GM12878 (cell line): ENCODE data around the gene RHOBTB1. TPM values are rescaled to one million over a fixed set of nuclear protein-coding genes. Genes with fewer than 3 reads are reported as not detected.
"Not testable (repeated sequence)": the region's sequence is repeated elsewhere in the genome, so short reads cannot be mapped to it uniquely, and the experiment has no call there.

Experiments used
- ATAC-seq: fragments of 200-7000 bp; cut with Tn5 transposase; 3 replicates; pipeline ENCODE4 v1.9.1; 2020; ENCODE audit warnings: mild to moderate bottlenecking, moderate library complexity
- BruUV-seq: library from RNA; stranded (reverse); fragments of 400-500 nt; replicated peaks from 2 replicates; lab custom pipeline; 2021; lab: Mats Ljungman, UMichigan
- CTCF ChIA-PET: fragments of 300-600 bp; sonication (Branson Sonifier 250); formaldehyde crosslinking; extraction: SDS; loops from one replicate; lab custom pipeline; 2021; ENCODE audit warnings: inconsistent platforms; lab: Yijun Ruan, JAX
- POLR2A ChIA-PET: fragments of 350-600 bp; formaldehyde crosslinking; extraction: SDS; loops from one replicate; lab custom pipeline; 2021; ENCODE audit warnings: inconsistent platforms; lab: Charles Lee
- RAD21 ChIA-PET: fragments of 300-600 bp; sonication (Branson Sonifier 250); formaldehyde crosslinking; loops from one replicate; lab custom pipeline; 2023; ENCODE audit warnings: antibody characterized with exemption; ENCODE audit not compliant: unreplicated experiment; lab: Charles Lee
- SMC1A ChIA-PET: fragments of 300-600 bp; sonication (Branson Sonifier 250); formaldehyde crosslinking; loops from one replicate; lab custom pipeline; 2023; ENCODE audit not compliant: unreplicated experiment, uncharacterized antibody; lab: Charles Lee
- DNase-seq: peaks from one replicate; pipeline ENCODE4 v3.0.0-alpha.2; 2011; ENCODE audit warnings: low read depth, low spot score
- FAIRE-seq: peaks from 3 replicates; lab custom pipeline; 2011; peaks lifted over from hg19 to GRCh38; lab: Jason Lieb, UNC
- H2AFZ ChIP-seq: 2 replicates; pipeline ENCODE4 v1.6.0; 2011; ENCODE audit warnings: low read depth, low read length, control low read depth; ENCODE audit not compliant: control insufficient read depth
- H3K27ac ChIP-seq: 2 replicates; pipeline ENCODE4 v1.5.1; 2011; ENCODE audit warnings: control low read depth; ENCODE audit not compliant: control insufficient read depth, insufficient read depth
- H3K27me3 ChIP-seq, 2 experiments: replicated peaks in 1 of 2; 2 replicates each; pipeline versions ENCODE4 v1.6.0 to v1.6.1; 2011; ENCODE audit warnings: low read length in 1 of 2; ENCODE audit not compliant: control insufficient read depth in 2 of 2, insufficient read depth in 2 of 2
- H3K36me3 ChIP-seq, 2 experiments: 2 replicates each; pipeline ENCODE4 v1.5.1; 2011; ENCODE audit warnings: low read length in 1 of 2; ENCODE audit not compliant: control insufficient read depth in 2 of 2, insufficient read depth in 2 of 2
- H3K4me1 ChIP-seq: 2 replicates; pipeline ENCODE4 v1.6.1; 2011; ENCODE audit warnings: mild to moderate bottlenecking, low read length, moderate library complexity, mixed read lengths; ENCODE audit not compliant: control insufficient read depth, insufficient read depth
- H3K4me2 ChIP-seq: 2 replicates; pipeline ENCODE4 v1.6.0; 2011; ENCODE audit warnings: control low read depth; ENCODE audit not compliant: control insufficient read depth, insufficient read depth
- H3K4me3 ChIP-seq: fragments of 200-600 bp; sonication (generic); 2 replicates; pipeline ENCODE4 v1.5.1; 2016
- H3K79me2 ChIP-seq: 2 replicates; pipeline ENCODE4 v1.6.0; 2011; ENCODE audit warnings: low read length; ENCODE audit not compliant: control insufficient read depth, insufficient read depth
- H3K9ac ChIP-seq: 2 replicates; pipeline ENCODE4 v1.8.0; 2011; ENCODE audit warnings: low read length, control low read depth, mixed read lengths; ENCODE audit not compliant: control insufficient read depth, insufficient read depth
- H3K9me3 ChIP-seq: replicated peaks from 3 replicates; pipeline ENCODE4 v1.5.1; 2011; ENCODE audit warnings: mild to moderate bottlenecking, low read length; ENCODE audit not compliant: control insufficient read depth, insufficient read depth
- H4K20me1 ChIP-seq: 2 replicates; pipeline ENCODE4 v1.6.0; 2011; ENCODE audit not compliant: control insufficient read depth, insufficient read depth
- CBFB ChIP-seq: IDR thresholded peaks from 2 replicates; pipeline ENCODE4 v1.6.1; 2016; ENCODE audit warnings: antibody characterized with exemption, low read depth
- CHD1 ChIP-seq: IDR thresholded peaks from 2 replicates; pipeline ENCODE4 v1.6.1; 2012; ENCODE audit warnings: low read depth, low read length, improper control_type of control experiment
- IKZF2 ChIP-seq, 2 experiments: fragments of 450-650 bp; IDR thresholded peaks; 2 replicates each; pipeline ENCODE4 v1.6.1; 2017; ENCODE audit warnings: mild to moderate bottlenecking in 2 of 2, moderate library complexity in 2 of 2
- POLR2AphosphoS2 ChIP-seq: IDR thresholded peaks from 2 replicates; pipeline ENCODE4 v1.6.1; 2011; ENCODE audit warnings: low read depth, mild to moderate bottlenecking, low read length, improper control_type of control experiment, moderate library complexity
- STAT1 ChIP-seq: fragments of 450-650 bp; conservative IDR thresholded peaks from 2 replicates; pipeline ENCODE4 v1.6.1; 2014; ENCODE audit warnings: antibody characterized with exemption, mild to moderate bottlenecking
- TBL1XR1 ChIP-seq: IDR thresholded peaks from 2 replicates; pipeline ENCODE4 v1.6.1; 2012; ENCODE audit warnings: low read depth, low read length, improper control_type of control experiment
- ZZZ3 ChIP-seq: IDR thresholded peaks from 2 replicates; pipeline ENCODE4 v1.6.1; 2011; ENCODE audit warnings: low read depth; ENCODE audit not compliant: control insufficient read depth, insufficient read length
- WGBS: methylation state at CpG from one replicate; pipeline ENCODE4 v1.1.6; 2016; ENCODE audit warnings: low lambda C conversion rate; ENCODE audit not compliant: insufficient replicate concordance, insufficient coverage; ENCODE audit errors: missing lambda C conversion rate; 5-methylcytosine and 5-hydroxymethylcytosine counted together
- in situ Hi-C: fragments of 300-500 bp; cut with MboI; formaldehyde crosslinking; loops from 9 replicates; pipeline ENCODE4 v1.14.3; 2018; ENCODE audit warnings: mixed read lengths
- intact Hi-C: fragments of 100-400 bp; cut with micrococcal nuclease; formaldehyde crosslinking; loops from one replicate; pipeline ENCODE4 v1.14.2; 2022; ENCODE audit not compliant: unreplicated experiment
- polyA plus RNA-seq, 11 experiments: library from polyadenylated mRNA; depleted of rRNA in 4 of 11; unstranded in 6 of 11; stranded (reverse) in 5 of 11; fragments of >200 nt; fragmentation: Nextera tagmentation in 4 of 11; fragmentation: Illumina TruSeq in 1 of 11; extraction: Ambion mirVana in 4 of 11; extraction: Trizol in 1 of 11; gene quantifications; 1 replicate in 1 of 11; 2 replicates in 10 of 11; pipeline versions ENCODE4 v1.2.1 to v1.2.3, GENCODE V29; 2011 to 2016; ENCODE audit warnings: inconsistent platforms in 2 of 11, missing spikeins in 2 of 11, low read depth in 1 of 11
- total RNA-seq, 4 experiments: library from RNA; depleted of rRNA in 3 of 4; stranded (reverse); fragments of >200 nt in 3 of 4; fragmentation: Illumina TruSeq in 1 of 4; extraction: Trizol in 1 of 4; gene quantifications; 2 replicates each; pipeline versions ENCODE4 v1.2.1 to v1.2.3, GENCODE V29; 2013 to 2021

Gene RHOBTB1
- total and polyA plus RNA-seq, 10 of the 15 experiments (the other 5 are each of a cell fraction or from before 2014, with no cell fraction given) = not detected

DNA sequence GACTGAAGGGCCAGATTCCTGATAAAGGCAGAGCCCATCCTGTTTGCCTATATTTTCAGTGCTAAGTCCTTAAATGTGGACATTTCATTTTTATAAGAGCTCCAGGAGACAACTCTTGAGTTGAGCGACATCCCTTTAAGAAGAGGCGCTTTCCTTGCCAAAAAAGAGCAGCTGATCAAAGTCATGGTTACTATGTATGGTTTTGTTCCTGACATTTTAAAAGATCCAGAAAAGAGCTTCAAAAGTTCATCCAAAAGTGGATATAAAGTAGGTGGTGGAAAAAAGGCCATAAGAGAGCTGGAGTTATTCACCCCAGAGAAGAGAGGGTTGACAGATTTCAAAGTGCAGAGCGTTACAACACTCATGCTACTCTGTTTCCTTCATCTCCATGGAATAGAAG, 36.7 kb downstream of the RHOBTB1 start:
- 45% methylated on average over 3 of the region's 3 CpGs for WGBS
- RAD21 ChIA-PET = no interaction called here
- POLR2A ChIA-PET = no interaction called here
- DNase-seq (no peak), ATAC-seq (no peak), FAIRE-seq (no peak)
- TF ChIP-seq TBL1XR1 (no peak), ZZZ3 (no peak), CBFB (no peak), CHD1 (no peak), STAT1 (no peak), IKZF2 (IDR thresholded peaks at IDR 0.05) (no peak), POLR2AphosphoS2 (no peak)
- H3K27ac ChIP-seq = no peak overlapping the region
- BruUV-seq = no TSS peak
- in situ Hi-C loops (no loop called here), intact Hi-C loops (no loop called here)
- CTCF ChIA-PET = no interaction called here
- SMC1A ChIA-PET = no interaction called here
- no peaks in the 10 kb centered on the region for H3K36me3 ChIP-seq
- no peaks in the 10 kb centered on the region for H4K20me1 ChIP-seq
- no peaks in the 10 kb centered on the region for H3K79me2 ChIP-seq
- H3K4me3 ChIP-seq = no peak overlapping the region
- H3K9ac ChIP-seq = no peak overlapping the region
- H3K4me1 ChIP-seq = no peaks in the 10 kb centered on the region
- H3K27me3 ChIP-seq = no peaks in the 10 kb centered on the region
- no peaks in the 10 kb centered on the region; the same call in 2 of the 3 replicates for H3K9me3 ChIP-seq
- no peak overlapping the region for H3K4me2 ChIP-seq
- no peak overlapping the region for H2AFZ ChIP-seq

DNA sequence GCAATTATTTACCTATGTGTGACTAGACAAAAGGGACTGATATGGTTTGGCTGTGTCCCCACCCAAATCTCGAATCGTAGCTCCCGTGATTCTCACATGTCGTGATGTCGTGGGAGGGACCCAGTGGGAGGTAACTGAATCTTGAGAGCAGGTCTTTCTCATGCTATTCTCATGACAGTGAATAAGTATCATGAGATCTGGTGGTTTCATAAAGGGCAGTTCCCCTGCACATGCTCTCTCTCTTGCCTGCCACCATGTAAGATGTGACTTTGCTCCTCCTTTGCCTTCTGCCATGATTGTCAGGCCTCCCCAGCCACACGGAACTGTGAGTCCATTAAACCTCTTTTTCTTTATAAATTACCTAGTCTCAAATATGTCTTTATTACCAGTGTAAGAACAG, 37.2 kb downstream of the RHOBTB1 start:
- H3K9me3 ChIP-seq, DNase-seq, BruUV-seq, H3K36me3 ChIP-seq, H3K4me3 ChIP-seq, POLR2A ChIA-PET, FAIRE-seq, RAD21 ChIA-PET, H3K9ac ChIP-seq, SMC1A ChIA-PET, H3K4me1 ChIP-seq, H4K20me1 ChIP-seq, in situ Hi-C loops, H3K79me2 ChIP-seq, H2AFZ ChIP-seq, intact Hi-C loops, H3K27ac ChIP-seq, ATAC-seq, CTCF ChIA-PET, H3K27me3 ChIP-seq, H3K4me2 ChIP-seq: not testable (repeated sequence)
- 54% methylated on average over 6 of the region's 6 CpGs for WGBS
